GM19193 (cell line): Measurements from ENCODE around the gene BFSP1.

Experiments used
- POLR2A ChIP-seq: IDR thresholded peaks from 4 replicates; pipeline ENCODE4 v1.6.1; 2011; ENCODE audit not compliant: insufficient read depth, insufficient read length; ENCODE audit errors: extremely low read depth

Gene BFSP1

DNA sequence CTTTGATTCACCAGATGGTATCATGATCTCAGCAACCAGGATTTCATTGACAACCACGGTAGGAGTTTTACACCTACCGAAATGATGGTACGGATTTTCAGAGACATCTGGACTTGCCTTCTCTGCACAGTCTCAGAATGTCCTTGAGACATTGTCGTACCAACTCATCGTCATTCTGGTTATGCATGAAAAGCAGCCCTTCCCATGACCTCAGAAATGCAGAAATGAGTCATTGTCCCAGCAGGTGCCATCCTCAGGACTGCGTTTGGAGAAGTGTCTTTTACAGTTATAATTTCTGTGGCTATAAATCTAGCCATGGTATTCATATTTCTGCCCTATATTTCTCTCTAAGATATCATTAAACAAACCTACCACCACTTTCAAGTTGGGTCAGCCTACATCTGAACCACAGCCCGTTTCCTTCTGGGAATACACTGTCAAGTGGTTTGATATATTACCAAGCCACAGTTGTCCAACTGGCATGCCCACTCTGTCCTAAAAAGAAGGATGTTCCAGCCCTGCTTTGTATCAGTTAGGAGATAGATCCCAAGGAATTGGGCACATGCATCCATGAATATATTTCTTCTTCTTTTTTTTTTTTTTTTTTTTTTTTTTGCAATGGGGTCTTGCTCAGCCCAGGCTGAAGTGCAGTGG, 7.5 kb upstream of the BFSP1 start:
- TF ChIP-seq POLR2A: no peak

DNA sequence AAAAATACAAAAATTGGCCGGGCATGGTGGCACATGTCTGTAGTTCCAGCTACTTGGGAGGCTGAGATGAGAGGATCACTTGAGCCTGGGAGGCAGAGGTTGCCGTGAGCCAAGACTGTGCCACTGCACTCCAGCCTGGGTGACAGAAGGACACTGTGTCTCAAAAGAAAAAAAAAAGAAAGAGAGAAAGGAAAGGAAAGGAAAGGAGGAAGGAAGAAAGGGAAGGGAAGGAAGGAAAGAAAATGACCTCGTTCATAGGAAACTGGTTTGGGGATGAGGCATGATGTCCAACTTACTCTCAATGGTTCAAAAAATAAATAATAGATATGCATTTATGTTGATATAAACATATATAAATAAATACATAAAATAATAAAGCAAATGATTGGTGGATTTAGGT, 6.8 kb upstream of the BFSP1 start:
- no peak for TF ChIP-seq POLR2A

DNA sequence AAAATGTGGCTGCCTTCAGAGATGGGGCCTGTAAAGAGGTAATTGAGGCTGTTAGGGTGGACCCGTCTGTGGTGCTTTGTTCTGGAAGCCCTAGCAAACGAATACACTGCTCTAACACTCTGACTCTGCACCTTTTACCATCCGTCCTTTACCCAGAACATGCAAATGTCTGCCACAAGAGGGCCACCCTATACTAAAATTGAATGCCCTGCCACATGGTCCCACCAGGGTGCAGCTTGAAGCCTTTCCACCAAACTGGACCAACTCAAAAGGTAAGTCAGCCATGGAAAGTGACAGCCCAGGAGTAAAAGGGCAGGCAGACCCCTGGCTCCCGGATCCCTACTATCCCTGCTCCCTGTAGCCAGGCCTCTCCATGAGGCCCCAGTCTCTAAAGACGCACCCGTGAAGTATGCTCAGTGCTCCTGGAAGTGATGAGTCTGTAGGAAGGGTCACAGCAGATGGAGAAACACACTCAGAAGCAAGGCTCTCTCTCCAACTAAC, 5.8 kb upstream of the BFSP1 start:
- TF ChIP-seq POLR2A: no peak

DNA sequence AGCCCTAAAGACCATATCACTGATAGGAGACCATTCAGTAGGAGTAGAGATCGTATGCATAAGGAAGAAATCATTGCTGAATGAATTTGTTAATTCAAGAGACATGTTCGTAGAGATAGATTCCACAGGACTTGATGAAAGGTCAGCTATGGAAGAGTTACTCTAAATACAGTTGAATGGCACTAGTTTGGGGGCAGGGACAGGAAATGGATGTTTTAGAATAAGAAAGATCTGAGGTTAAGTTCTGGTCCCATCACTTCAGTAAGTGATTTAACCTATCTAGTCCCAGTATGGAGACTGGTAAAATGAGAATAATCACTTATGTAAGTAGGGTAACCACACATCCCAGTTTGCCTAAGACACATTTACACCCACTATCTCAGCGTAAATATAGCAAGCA, 2.9 kb upstream of the BFSP1 start:
- TF ChIP-seq POLR2A: no peak

DNA sequence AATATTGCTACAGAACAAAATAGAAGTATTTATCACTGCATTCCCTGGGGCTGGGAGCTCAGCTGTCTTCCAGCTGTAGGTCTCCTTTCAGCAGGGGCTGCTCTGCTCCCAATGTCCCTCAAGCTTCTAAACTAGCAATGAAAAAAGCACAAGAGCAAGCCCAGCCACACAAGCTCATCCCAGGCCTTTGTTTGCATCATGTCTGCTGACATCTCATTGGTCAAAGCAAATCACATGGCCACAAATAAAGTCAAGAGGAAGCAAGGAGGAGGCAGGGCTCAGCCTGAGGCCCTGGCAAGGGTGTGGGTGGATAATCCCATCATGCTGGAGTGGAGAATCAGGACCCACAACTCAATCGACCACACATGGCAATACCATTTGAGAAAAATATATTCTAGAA, 2.2 kb upstream of the BFSP1 start:
- TF ChIP-seq POLR2A: no peak

DNA sequence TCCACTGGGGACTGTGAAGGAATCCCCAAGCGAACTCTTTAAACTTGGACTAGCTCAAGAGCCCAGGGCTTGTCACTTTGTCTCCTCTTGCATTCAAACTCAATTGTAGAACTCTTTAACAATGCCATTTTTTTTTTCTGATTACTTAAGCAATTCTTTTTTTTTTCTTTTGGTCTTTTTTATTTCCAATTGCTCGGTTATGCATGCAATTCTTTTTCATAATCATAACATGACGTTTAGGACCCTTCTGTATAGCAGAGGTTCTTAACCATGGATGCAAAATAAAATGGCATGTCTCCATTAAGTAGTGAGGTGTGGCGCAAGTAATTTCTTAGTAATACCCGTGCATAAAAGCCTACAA, 466 bp upstream of the BFSP1 start:
- TF ChIP-seq POLR2A: no peak

DNA sequence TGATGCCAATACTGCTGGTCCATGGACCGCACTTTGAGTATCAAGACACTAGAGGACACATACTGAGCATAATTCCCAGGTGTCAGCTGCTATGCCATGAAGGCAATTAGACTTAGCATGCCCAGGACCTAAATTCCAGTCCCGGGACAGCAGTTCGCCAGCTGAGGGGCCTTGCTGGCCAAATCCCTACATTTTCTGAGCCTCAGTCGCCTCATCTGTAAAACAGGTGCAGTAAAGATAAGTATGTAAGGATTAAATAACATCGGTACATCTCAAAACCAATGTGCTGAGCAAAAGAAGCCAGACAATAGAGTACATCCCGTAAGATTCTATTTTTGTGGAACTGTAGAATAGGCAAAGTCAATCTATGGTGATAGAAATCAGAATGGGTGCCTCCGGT, 1.0 kb downstream of the BFSP1 start:
- no peak for TF ChIP-seq POLR2A

DNA sequence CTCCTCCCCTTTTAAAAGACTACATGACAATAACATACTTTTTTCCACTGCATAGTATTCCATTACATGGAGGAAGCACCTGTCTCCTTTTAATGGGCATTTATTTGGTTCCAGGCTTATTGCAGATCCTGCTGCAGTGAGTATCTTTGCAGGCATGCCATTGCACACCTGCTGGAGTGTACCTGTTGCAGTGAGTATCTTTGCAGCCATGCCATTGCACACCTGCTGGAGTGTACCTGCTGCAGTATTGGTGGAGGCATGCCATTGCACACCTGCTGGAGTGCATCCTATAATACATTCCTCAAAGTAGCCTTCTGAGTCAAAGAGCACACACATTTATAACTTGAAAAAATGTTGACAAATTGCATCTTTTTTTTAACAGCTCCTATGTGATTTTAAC, 1.6 kb downstream of the BFSP1 start:
- TF ChIP-seq POLR2A: no peak

DNA sequence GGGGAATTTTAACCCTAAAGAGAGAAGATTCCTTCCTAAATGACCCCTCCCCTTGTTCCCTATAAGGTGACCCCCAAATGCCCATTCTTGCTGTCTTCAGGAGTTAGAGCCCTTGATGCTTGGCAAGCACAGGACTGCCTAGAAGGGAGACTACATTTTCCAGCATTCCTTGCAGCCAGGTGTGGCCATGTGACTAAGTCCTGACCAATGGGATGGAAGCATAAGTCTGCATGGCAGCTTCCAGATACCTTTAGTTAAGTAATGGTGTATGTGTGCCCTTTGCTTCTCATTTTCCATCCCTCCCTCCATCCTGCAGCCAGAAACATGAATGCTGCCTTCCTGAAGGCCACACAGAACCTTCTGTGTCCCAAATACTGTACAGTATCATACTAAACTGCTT, 5.5 kb downstream of the BFSP1 start:
- TF ChIP-seq POLR2A: no peak

DNA sequence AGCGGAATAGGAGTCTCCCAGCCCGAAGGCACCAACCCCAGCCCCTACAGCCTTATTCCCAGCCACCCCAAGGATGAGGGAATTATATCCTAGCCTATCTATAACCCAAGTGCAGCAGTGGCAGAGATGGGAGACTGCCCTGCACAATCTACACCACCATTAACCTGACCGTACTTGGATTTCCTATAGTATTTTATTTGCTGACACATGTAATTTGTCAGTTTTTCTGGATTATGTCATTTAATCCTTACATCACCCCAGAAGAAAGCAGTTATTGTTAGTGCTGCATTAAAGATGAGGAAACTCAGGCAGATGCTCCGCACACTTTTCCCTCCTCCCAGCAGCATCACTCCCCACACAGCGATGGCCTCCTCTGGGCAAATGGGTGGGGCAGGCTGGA, 6.0 kb downstream of the BFSP1 start:
- no peak for TF ChIP-seq POLR2A

DNA sequence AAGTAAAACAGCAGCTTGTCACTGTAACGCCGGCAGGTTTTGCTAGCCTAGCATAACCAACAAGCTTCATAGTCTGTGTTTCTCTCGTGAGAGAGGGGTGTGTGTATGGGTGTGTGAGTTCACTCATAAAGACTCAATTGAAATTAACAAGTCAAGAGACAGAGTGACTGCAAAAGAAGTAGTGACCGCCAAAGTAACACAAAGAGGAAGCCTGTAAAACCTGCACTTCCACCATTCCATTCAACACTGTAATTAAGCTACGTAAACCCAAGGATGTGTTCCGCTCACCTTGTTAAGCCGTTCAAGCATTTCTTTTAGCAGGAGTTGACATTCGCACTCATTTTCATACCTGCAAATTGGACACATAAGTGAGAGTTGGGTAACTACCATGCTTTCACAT, 6.6 kb downstream of the BFSP1 start:
- no peak for TF ChIP-seq POLR2A

DNA sequence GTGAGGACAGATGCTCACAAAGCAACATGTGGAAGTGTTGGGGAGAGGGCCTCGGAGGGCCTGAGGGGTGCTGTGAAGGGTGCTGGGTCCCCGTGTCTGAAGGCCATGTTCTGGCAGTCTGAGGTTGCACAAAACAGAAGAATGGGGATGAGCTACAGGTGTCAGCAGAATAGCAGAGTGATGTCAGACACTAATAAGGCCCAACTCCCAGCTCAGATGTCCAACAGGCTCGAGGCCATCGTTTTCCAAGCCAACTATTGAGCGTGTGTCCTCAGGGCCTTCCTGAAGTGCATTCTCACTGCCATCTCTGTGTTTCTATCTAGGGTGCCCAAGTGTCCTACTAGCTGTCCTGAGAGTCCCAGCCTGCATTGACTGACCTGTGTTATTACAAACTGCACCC, 7.9 kb downstream of the BFSP1 start:
- no peak for TF ChIP-seq POLR2A

DNA sequence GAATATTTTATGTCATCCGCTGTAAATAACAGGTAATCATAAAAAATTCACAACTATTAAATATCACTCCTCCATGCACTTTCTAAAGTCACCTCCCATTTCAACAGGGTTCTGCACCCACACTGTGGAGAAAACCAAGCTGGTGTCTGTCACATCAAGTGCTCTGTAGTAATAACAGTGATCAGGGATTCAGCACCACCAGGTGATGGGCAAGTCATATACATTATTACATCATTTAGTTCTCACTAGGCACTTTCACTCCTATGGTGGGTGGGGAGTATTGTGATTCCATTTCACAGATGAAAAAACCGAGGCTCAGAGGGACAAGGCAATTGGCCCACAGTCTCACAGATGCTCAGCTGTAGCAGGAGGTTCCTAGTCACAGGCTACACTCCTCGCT, 8.7 kb downstream of the BFSP1 start:
- no peak for TF ChIP-seq POLR2A

DNA sequence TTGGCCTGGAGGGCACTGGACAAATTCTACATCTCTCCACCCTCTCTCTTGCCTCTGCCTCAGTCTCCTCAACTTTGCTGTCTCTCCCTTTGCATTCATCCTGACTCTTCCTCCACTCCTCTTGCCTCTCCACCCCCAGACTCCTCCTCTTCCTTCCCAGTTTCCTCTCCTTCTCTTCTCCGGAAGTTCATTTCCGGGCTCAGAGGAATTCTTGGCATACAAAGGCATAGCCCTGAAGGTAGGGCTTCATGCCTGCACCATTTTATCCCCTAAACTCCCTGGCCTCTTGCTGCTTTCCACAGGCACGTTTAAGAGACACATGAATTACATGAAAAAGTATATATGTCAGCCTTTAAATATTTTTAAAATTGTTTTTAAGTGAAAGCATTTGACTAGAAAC, 10.6 kb downstream of the BFSP1 start:
- TF ChIP-seq POLR2A: no peak

DNA sequence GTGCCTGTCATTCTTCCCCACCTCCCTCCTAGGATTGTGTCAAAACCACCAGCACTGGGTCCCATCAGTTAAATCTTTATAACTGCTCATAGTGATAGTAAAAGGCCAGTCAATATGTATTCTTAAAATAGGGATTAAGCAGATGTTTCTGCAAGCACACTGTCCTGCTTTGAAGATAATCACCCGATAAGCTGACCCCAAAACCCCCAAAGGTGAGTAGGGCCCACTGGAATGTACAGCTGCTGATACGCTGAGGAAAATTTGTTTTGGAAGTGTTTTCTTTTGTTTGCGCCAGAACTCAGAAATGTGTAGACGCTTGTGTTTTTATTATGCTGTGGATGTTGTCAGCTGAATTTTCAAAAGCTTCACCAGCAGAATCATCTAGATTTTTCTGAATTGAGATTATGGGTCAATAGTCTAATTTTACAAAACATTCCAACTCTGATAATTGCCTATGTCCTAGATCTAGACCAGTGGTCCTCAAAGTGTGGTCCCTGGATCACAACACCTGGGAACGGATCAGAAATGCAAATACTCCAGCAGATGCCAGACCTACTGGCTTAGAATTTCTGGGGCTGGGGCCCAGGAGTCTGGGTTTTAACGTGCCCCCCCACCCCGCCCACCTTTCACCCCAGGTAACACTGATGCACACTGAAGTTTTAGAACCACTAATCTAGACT, 11.4 kb downstream of the BFSP1 start:
- no peak for TF ChIP-seq POLR2A

DNA sequence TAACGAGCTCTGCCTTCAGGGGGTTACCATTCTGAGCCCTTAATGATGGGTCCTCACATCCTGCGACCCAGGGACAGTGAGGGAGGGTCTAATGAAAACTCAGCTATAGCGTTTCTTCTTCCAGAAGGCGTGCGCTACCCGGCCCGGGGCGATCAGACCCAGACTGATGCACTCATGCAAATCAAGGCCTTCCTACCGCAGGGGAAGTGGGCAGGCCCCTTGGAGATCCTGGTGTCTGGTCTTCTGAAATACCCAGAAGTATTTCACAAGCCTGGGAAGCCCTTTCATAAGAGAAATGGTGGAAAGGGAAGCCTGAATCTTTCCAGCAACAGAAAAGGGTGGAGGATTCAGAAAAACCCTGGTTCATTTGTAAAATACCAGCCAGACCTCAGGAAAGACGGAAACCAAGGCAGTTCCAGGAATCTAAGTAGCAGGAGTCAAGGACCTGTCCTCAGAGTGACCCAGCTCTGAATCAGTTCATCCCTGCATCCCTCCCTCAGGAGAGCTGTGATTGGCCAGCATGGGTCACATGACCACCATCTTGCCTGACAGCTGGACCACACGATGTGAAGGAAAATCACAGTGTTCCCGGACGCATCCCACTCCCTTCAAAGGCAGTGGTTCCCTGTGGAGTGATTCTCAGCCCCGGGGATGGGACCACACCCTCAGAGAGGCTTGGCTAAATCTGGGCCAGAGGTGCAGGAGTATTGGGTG, 12.7 kb downstream of the BFSP1 start:
- no peak for TF ChIP-seq POLR2A
